IMR-90 (cell line): ENCODE data around the gene IQCE.

ENCODE experiments used
- BHLHE40 ChIP-seq: fragments of 150-350 bp; IDR thresholded peaks from 2 replicates; pipeline ENCODE4 v1.6.1; 2016; ENCODE audit warnings: mild to moderate bottlenecking, low read depth, low read length
- CEBPB ChIP-seq: IDR thresholded peaks from 2 replicates; pipeline ENCODE4 v1.6.1; 2012; ENCODE audit warnings: low read depth, low read length, improper control_type of control experiment
- CHD1 ChIP-seq: IDR thresholded peaks from 2 replicates; pipeline ENCODE4 v1.6.1; 2012; ENCODE audit warnings: low read depth, low read length, improper control_type of control experiment
- CTCF ChIP-seq: conservative IDR thresholded peaks from 2 replicates; pipeline ENCODE4 v1.5.1; 2012; ENCODE audit warnings: mild to moderate bottlenecking, low read depth, low read length, improper control_type of control experiment
- FOS ChIP-seq: fragments of 150-350 bp; IDR thresholded peaks from 2 replicates; pipeline ENCODE4 v1.6.1; 2016; ENCODE audit warnings: low read depth, low read length
- MAZ ChIP-seq: IDR thresholded peaks from 2 replicates; pipeline ENCODE4 v1.6.1; 2012; ENCODE audit warnings: low read depth, mild to moderate bottlenecking, low read length, improper control_type of control experiment, moderate library complexity, borderline replicate concordance
- POLR2A ChIP-seq: IDR thresholded peaks from 2 replicates; pipeline ENCODE4 v1.6.1; 2012; ENCODE audit warnings: mild to moderate bottlenecking, low read depth, low read length
- RAD21 ChIP-seq: IDR thresholded peaks from 2 replicates; pipeline ENCODE4 v1.6.1; 2012; ENCODE audit warnings: low read length, improper control_type of control experiment
- RCOR1 ChIP-seq: IDR thresholded peaks from 2 replicates; pipeline ENCODE4 v1.6.1; 2012; ENCODE audit warnings: mild to moderate bottlenecking, low read length, improper control_type of control experiment; ENCODE audit not compliant: insufficient replicate concordance
- RFX5 ChIP-seq: IDR thresholded peaks from 2 replicates; pipeline ENCODE4 v1.8.0; 2012; ENCODE audit warnings: low read depth, mild to moderate bottlenecking, low read length, moderate library complexity
- TF ChIP-seq, protein P1 (sequence below): fragments of 150-350 bp; IDR thresholded peaks from 2 replicates; pipeline ENCODE4 v1.6.1; 2016; ENCODE audit warnings: low read depth, mild to moderate bottlenecking, low read length, moderate library complexity, borderline replicate concordance

DNA sequence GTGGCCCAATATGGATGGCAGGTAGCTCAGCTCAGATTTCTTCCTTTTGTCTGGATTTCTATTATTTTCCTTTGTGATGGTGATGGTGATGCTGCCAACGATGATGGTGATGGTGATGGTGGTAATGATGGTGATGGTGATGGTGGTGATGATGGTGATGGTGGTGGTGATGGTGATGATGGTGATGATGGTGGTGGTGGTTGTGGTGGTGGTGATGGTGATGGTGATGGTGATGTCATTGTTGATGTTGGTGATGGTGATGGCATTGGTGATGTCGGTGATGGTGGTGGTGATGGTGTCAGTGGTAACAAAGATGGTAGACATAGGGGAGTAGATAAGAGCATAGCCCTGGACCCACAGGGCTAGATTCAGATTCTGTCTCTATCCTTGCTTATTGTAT, 98.4 kb downstream of the IQCE start:
- TF ChIP-seq POLR2A (no peak), CTCF (no peak), RCOR1 (no peak), RAD21 (no peak), CHD1 (no peak), CEBPB (no peak), FOS (no peak), BHLHE40 (no peak), MAZ (no peak), RFX5 (no peak)
- TF ChIP-seq, protein P1, sequence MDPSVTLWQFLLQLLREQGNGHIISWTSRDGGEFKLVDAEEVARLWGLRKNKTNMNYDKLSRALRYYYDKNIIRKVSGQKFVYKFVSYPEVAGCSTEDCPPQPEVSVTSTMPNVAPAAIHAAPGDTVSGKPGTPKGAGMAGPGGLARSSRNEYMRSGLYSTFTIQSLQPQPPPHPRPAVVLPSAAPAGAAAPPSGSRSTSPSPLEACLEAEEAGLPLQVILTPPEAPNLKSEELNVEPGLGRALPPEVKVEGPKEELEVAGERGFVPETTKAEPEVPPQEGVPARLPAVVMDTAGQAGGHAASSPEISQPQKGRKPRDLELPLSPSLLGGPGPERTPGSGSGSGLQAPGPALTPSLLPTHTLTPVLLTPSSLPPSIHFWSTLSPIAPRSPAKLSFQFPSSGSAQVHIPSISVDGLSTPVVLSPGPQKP, result no peak
